Stimulated activated CD4-positive, alpha-beta T cell treated with anti-CD3 and anti-CD28 coated beads, Interleukin-12 subunit alpha, Interleukin-12 subunit beta, amount 100 ng/mL, for 24 hours (primary cell): ENCODE measurements around the gene IL18RAP.

Experiments
- DNase-seq, 2 experiments: peaks; one replicate each; pipeline ENCODE4 v3.0.0-alpha.2; 2020; ENCODE audit warnings: low read depth in 2 of 2

Gene IL18RAP

GRCh38 chr2:102498414-102498813 lies 75.5 kb downstream of the IL18RAP start:
- DNase-seq: no peak

- no peak for DNase-seq
Measured at GRCh38 chr2:102499558-102499957, 76.6 kb downstream of the IL18RAP start.
